Stimulated activated CD8-positive, alpha-beta memory T cell treated with anti-CD3 and anti-CD28 coated beads, Interleukin-4, amount 100 ng/mL, for 1 hour (primary cell): ENCODE measurements around the gene SPATC1L.

Experiments used
- DNase-seq, 2 donors: peaks; one replicate each; pipeline ENCODE4 v3.0.0-alpha.2; 2020; ENCODE audit warnings: low read depth in 2 of 2, low spot score in 1 of 2

SPATC1L gene

GRCh38 chr21:46136739-46137349, 47.4 kb downstream of the SPATC1L start:
- no peak for DNase-seq

DNA sequence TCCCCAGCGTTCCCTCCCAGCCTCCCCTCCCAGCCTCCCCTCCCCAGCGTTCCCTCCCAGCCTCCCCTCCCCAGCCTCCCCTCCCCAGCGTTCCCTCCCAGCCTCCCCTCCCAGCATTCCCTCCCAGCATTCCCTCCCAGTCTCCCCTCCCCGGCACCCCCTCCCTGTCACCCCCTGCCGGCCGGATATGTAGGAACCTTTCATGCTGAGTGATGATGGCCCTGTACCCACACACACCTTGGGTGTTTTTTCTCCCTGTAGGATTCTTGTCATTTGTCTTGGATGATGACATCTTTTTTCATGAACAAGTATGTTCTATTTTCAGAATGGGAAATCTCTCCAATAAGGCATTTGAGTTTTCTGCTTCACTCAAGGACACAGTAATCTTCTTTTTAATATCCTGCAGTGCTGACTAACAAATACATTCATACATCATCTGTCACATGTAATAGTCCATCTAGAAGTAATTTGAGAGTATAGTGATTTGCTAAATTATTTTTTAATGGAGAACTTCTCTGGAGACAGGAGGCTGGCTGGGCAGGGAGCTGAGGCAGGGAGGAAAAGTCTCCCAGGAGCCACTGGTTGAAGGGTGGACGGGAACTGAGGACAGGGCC, 48.4 kb downstream of the SPATC1L start:
- DNase-seq, result no peak

GRCh38 chr21:46131838-46132651, 52.2 kb downstream of the SPATC1L start:
- DNase-seq, result no peak

- DNase-seq, result no peak
These were observed 52.7 kb downstream of the SPATC1L start for GRCh38 chr21:46131588-46131837.

- DNase-seq, result no peak
These were observed 53.2 kb downstream of the SPATC1L start for GRCh38 chr21:46130831-46131587.

- no peak for DNase-seq
These were observed 54.2 kb downstream of the SPATC1L start for GRCh38 chr21:46129846-46130651.

- DNase-seq, result no peak
These were observed 55.2 kb downstream of the SPATC1L start for GRCh38 chr21:46128933-46129571.

- no peak for DNase-seq
These were observed 55.9 kb downstream of the SPATC1L start for GRCh38 chr21:46128106-46128932.

DNA sequence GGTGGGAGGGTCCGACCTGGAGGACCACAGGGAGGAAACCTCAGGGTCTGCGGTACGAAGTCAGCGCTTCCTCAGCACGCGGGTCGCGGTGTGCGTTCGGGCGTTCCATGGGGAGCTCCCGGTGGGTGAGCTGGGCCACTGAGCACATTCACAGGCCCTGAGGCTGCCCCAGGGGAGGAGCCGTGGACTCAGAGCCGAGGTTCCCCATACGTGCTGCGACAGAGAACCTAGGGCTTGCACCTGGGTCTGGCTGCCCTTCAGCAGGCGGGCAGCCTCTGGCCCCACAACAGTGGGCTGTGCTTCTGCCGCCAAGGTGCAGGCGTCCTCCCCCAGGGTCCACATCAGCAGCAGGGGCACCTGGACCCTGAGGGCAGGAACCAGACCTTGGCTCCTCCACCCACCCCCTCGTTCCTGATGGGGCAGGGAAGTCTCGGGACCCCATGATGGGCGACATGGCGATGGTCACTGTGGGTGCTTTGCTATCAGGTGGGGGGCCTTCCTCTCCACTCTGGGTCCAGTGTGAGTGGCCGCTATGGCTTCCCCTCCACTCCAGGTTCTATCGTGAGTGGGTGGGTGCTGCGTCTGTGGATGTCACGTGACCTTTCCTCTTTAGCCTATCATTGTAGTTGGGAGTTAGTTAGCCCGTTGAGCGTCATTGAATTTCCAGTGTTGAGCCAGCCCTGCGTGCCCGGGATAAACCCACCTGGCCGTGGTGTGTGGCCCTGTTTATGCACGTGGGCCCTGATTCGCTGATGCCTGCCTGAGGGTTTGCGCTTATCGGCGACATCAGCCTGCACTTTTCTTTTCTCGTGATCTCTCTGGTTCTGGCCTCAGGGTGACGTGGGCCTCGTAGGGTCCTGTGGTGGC, 56.8 kb downstream of the SPATC1L start:
- no peak for DNase-seq

GRCh38 chr21:46126309-46127238, 57.7 kb downstream of the SPATC1L start:
- no peak for DNase-seq

GRCh38 chr21:46125846-46126301, 58.4 kb downstream of the SPATC1L start:
- DNase-seq, result no peak

DNA sequence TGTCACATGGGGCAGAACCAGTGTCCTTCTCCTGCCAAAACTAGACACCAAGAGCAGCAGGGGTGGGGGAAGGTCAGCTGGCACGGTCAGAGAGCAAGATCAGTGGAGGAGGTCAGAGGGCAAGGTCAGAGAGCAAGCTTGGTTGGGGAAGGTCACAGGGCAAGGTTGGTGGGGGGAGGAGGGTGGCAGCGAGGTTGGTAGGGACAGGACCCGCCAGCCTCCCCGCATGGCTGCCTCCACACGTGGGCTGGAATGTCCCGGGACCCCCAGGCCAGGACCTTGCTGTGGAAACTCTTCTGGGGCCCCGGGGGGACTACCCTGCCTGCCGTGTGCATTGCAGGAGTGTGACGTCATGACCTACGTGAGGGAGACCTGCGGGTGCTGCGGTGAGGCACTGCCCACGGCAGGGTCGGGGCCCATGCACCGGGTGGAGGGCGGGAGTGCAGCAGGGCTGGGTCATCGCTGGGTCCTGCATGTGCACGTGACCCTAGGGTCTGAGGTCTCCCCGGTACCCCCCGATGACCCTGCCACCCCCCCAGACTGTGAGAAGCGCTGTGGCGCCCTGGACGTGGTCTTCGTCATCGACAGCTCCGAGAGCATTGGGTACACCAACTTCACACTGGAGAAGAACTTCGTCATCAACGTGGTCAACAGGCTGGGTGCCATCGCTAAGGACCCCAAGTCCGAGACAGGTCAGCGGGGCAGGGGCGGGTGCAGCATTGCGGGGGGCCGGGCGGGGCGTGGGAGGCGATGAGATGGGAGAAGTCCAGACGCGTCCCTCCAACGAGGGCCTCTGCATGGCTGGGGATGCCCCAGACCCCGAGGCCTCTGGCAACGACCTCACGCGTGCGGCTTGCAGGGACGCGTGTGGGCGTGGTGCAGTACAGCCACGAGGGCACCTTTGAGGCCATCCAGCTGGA, 59.1 kb downstream of the SPATC1L start:
- no peak for DNase-seq

GRCh38 chr21:46124083-46124925, 60.0 kb downstream of the SPATC1L start:
- no peak for DNase-seq

GRCh38 chr21:46122758-46123683, 61.2 kb downstream of the SPATC1L start:
- no peak for DNase-seq
